ENCODE measurements around the gene TRAPPC2.

The TRAPPC2 gene

DNA sequence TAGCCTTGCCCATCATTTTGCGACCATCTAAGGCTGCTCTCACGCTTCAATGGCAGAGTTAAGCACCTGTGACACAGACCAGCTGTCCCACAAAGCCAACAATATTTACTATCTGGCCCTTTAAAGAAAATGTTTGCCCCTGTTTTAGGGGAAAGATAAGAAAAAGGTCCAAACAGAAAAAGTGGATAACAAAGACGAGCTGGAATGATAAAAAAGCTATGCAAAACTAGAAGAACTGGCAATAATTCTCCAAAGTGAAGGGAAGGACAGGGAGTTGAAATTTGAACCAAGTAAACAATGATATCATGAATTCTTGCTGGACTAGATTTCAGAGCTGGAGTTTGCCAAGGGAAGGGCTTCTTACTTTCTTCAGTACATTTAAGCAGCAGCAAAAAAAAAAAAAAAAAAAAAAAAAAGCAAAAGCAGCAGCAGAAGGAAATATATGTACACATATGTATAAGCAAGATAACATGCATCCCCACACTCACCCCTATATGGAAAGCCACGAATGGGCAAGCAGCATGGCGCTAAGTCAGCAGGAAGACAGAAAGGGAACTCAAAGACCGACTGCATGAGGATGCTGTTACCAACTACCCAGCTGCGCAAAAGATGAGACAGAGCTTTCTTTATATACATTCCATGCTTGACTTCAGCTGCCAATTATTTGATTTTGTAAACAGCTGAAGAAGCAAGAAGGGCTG, 12.5 kb downstream of the TRAPPC2 start:
- H3K27me3 ChIP-seq (ENCODE audit: control insufficient read depth, insufficient read depth, low read length) = no peaks in the 10 kb centered on the region
- no peak overlapping the region for H3K9ac ChIP-seq
- peak overlapping the region; percentile 38 for H3K4me2 ChIP-seq (ENCODE audit: low read length)
- H3K36me3 ChIP-seq (ENCODE audit: control insufficient read depth, insufficient read depth, low read length) = no peaks in the 10 kb centered on the region
- peaks cover 5% of the 10 kb centered on the region for H3K4me1 ChIP-seq
- H3K27ac ChIP-seq = peak overlapping the region; percentile 37
- no peak overlapping the region for H2AFZ ChIP-seq
- TF ChIP-seq, protein P1, sequence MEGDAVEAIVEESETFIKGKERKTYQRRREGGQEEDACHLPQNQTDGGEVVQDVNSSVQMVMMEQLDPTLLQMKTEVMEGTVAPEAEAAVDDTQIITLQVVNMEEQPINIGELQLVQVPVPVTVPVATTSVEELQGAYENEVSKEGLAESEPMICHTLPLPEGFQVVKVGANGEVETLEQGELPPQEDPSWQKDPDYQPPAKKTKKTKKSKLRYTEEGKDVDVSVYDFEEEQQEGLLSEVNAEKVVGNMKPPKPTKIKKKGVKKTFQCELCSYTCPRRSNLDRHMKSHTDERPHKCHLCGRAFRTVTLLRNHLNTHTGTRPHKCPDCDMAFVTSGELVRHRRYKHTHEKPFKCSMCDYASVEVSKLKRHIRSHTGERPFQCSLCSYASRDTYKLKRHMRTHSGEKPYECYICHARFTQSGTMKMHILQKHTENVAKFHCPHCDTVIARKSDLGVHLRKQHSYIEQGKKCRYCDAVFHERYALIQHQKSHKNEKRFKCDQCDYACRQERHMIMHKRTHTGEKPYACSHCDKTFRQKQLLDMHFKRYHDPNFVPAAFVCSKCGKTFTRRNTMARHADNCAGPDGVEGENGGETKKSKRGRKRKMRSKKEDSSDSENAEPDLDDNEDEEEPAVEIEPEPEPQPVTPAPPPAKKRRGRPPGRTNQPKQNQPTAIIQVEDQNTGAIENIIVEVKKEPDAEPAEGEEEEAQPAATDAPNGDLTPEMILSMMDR (IDR thresholded peaks at IDR 0.05) = no peak
- H3K9me3 ChIP-seq (ENCODE audit: control insufficient read depth, low read length) = no peaks in the 10 kb centered on the region
- H3K79me2 ChIP-seq = peaks cover 7% of the 10 kb centered on the region
- H3K4me3 ChIP-seq (ENCODE audit: low read depth, low read length) = no peak overlapping the region

DNA sequence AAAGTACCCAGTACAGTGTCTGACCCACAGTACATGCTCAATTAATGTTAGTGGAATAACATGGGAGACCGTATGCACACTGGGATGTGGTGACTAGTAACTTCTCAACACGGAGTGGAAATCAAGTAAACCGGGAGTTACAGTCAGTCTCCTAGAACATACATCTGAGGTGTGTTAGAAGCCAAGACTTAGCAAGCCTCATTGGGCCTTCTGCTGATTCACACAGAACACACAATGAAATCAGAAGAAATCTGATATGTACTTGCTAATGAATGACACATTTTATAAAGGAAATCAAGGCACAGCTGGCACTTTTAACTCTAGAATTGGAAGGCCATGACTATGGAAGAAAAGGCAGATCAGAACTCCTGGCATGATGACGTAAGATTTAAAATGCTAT, 13.0 kb downstream of the TRAPPC2 start:
- TF ChIP-seq, protein P1 (IDR thresholded peaks at IDR 0.05) = no peak
- Histone ChIP-seq H3K9me3 (ENCODE audit: control insufficient read depth, low read length) (no peaks in the 10 kb centered on the region), H3K79me2 (peaks cover 7% of the 10 kb centered on the region), H3K36me3 (ENCODE audit: control insufficient read depth, insufficient read depth, low read length) (no peaks in the 10 kb centered on the region), H3K4me3 (ENCODE audit: low read depth, low read length) (no peak overlapping the region), H3K4me1 (peaks cover 5% of the 10 kb centered on the region), H3K4me2 (ENCODE audit: low read length) (no peak overlapping the region), H3K27me3 (ENCODE audit: control insufficient read depth, insufficient read depth, low read length) (no peaks in the 10 kb centered on the region), H2AFZ (no peak overlapping the region), H3K9ac (no peak overlapping the region), H3K27ac (peak overlapping the region; percentile 37)

DNA sequence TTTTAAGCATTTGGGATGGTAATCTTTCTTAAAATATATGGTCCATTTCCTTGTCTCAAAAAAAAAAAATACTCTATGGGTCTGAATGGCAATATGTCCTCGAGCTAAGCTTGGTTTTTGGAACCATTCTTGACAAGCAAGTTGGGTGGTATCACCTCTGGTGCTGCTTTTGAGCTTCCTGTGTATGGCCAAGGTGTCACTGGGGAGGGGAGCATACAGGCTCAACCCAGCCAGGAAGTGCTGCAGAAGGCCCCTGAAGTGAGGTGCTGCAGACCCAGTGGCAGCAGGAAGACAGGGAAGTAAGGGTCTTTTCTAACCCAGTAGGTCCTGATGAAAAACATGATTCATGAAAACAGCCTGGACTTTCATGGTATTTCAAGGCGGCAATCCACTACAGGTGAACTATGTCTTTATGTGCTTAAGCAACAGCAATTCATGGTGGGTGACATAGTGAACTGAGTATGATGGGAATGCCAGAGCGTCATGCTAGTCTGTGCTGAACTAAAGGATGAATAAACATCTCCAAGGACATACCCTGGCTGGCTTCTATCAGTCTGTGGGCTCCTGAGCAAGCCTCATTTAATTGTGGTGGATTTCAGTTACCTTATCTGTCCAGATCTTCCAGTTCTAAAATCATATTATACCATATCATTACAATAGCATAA, 15.1 kb downstream of the TRAPPC2 start:
- TF ChIP-seq, protein P1 (IDR thresholded peaks at IDR 0.05) = no peak
- Histone ChIP-seq H3K9ac (no peak overlapping the region), H3K36me3 (ENCODE audit: control insufficient read depth, insufficient read depth, low read length) (no peaks in the 10 kb centered on the region), H3K4me1 (peaks cover 5% of the 10 kb centered on the region), H2AFZ (no peak overlapping the region), H3K4me3 (ENCODE audit: low read depth, low read length) (no peak overlapping the region), H3K9me3 (ENCODE audit: control insufficient read depth, low read length) (no peaks in the 10 kb centered on the region), H3K27me3 (ENCODE audit: control insufficient read depth, insufficient read depth, low read length) (no peaks in the 10 kb centered on the region), H3K4me2 (ENCODE audit: low read length) (no peak overlapping the region), H3K27ac (no peak overlapping the region), H3K79me2 (no peaks in the 10 kb centered on the region)

DNA sequence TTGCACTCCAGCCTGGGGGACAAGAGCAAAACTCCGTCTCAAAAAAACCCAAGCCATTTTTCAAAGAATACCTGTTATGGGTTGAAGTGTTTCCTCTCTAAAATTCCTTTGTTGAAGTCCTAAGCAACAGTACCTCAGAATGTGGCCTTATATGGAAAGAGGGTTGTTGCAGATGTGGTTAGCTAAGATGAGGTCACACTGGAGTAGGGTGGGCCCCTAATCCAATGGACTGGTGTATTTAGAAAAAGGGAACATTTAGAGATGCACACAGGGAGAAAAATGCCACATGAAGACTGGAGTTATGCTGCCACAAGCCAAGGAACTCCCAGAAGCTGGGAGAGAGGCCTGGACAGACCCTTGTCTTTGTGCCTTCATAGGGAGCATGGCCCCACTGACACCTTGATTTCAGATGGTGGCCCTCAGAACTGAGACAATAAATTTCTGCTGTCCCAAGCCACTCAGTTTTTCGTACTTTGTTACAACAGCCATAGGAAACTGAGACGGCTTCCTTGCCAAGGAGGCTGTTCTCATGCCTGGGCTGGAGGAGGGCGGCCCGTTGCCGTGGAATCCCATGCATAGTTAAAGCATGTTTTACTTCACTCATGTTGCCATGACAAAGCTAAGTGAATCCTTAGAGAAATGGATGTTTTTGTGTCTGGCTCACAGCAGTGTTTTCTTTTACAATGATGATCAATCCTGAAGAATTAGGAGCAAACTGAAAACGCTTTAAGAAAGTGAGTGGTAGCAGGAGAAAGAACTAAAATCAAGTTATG, 16.5 kb downstream of the TRAPPC2 start:
- no peak overlapping the region for H3K4me2 ChIP-seq (ENCODE audit: low read length)
- no peak overlapping the region for H2AFZ ChIP-seq
- H3K36me3 ChIP-seq (ENCODE audit: control insufficient read depth, insufficient read depth, low read length) = no peaks in the 10 kb centered on the region
- H3K9ac ChIP-seq = no peak overlapping the region
- TF ChIP-seq, protein P1 (IDR thresholded peaks at IDR 0.05) = no peak
- H3K79me2 ChIP-seq = no peaks in the 10 kb centered on the region
- H3K4me3 ChIP-seq (ENCODE audit: low read depth, low read length) = no peak overlapping the region
- H3K27ac ChIP-seq = no peak overlapping the region
- no peaks in the 10 kb centered on the region for H3K27me3 ChIP-seq (ENCODE audit: control insufficient read depth, insufficient read depth, low read length)
- H3K4me1 ChIP-seq = peaks cover 5% of the 10 kb centered on the region
- no peaks in the 10 kb centered on the region for H3K9me3 ChIP-seq (ENCODE audit: control insufficient read depth, low read length)

All from parathyroid adenoma (tissue), 2 donors.